Hepatocyte (in vitro differentiated cells): ENCODE results near the gene HNRNPR. TPM values are rescaled to one million over a fixed set of nuclear protein-coding genes. Genes with fewer than 3 reads are reported as not detected.

Source experiments
- DNase-seq: peaks from one replicate; pipeline ENCODE4 v3.0.0-alpha.2; 2016; ENCODE audit warnings: low spot score
- H2AFZ ChIP-seq: fragments of 200-600 bp; sonication (generic); 2 replicates; pipeline ENCODE4 v1.6.0; 2016; ENCODE audit warnings: antibody characterized with exemption, mild to moderate bottlenecking
- H3K27ac ChIP-seq: fragments of 200-600 bp; sonication (generic); 2 replicates; pipeline ENCODE4 v1.5.1; 2016; ENCODE audit warnings: mild to moderate bottlenecking
- H3K27me3 ChIP-seq: fragments of 200-600 bp; sonication (generic); 2 replicates; pipeline ENCODE4 v1.6.1; 2016
- H3K36me3 ChIP-seq: fragments of 200-600 bp; sonication (generic); replicated peaks from 2 replicates; pipeline ENCODE4 v1.5.1; 2016; ENCODE audit warnings: low read depth; ENCODE audit not compliant: insufficient read depth
- H3K4me1 ChIP-seq: fragments of 200-600 bp; sonication (generic); 2 replicates; pipeline ENCODE4 v1.5.1; 2016; ENCODE audit warnings: mild to moderate bottlenecking, moderate library complexity; ENCODE audit not compliant: insufficient read depth
- H3K4me2 ChIP-seq: fragments of 200-600 bp; sonication (generic); 2 replicates; pipeline ENCODE4 v1.6.0; 2016
- H3K4me3 ChIP-seq: fragments of 200-600 bp; sonication (generic); 2 replicates; pipeline ENCODE4 v1.5.1; 2016; ENCODE audit warnings: mild to moderate bottlenecking
- H3K79me2 ChIP-seq: fragments of 200-600 bp; sonication (generic); 2 replicates; pipeline ENCODE4 v1.6.0; 2017; ENCODE audit warnings: mild to moderate bottlenecking
- H3K9me2 ChIP-seq: fragments of 200-600 bp; sonication (generic); replicated peaks from 2 replicates; pipeline ENCODE4 v1.6.0; 2017; ENCODE audit warnings: mild to moderate bottlenecking; ENCODE audit not compliant: insufficient read depth
- H3K9me3 ChIP-seq: fragments of 200-600 bp; sonication (generic); 2 replicates; pipeline ENCODE4 v1.5.1; 2016; ENCODE audit warnings: low read depth, mild to moderate bottlenecking
- H4K20me1 ChIP-seq: fragments of 200-600 bp; sonication (generic); 2 replicates; pipeline ENCODE4 v1.6.0; 2016; ENCODE audit warnings: mild to moderate bottlenecking; ENCODE audit not compliant: insufficient read depth, poor library complexity, severe bottlenecking
- EZH2 ChIP-seq: fragments of 200-600 bp; sonication (generic); IDR thresholded peaks from 2 replicates; pipeline ENCODE4 v1.6.1; 2016; ENCODE audit warnings: antibody characterized with exemption, mild to moderate bottlenecking, borderline replicate concordance
- EZH2phosphoT487 ChIP-seq: fragments of 200-600 bp; sonication (generic); IDR thresholded peaks from one replicate; pipeline ENCODE4 v1.6.1; 2018; ENCODE audit warnings: antibody characterized with exemption, mild to moderate bottlenecking, low read depth, moderate library complexity; ENCODE audit not compliant: unreplicated experiment, severe bottlenecking
- whole genome bisulfite sequencing: methylation state at CpG from one replicate; pipeline ENCODE4 v1.1.6; 2016; ENCODE audit warnings: low lambda C conversion rate; ENCODE audit errors: missing lambda C conversion rate; 5-methylcytosine and 5-hydroxymethylcytosine counted together
- polyA plus RNA-seq: library from polyadenylated mRNA; unstranded; fragments of >200 nt; fragmentation: Nextera tagmentation; extraction: Ambion mirVana; gene quantifications from 2 replicates; pipeline ENCODE4 v1.2.1, GENCODE V29; 2016
- total RNA-seq: library from RNA; depleted of rRNA; stranded (reverse); fragments of >200 nt; gene quantifications from 2 replicates; pipeline ENCODE4 v1.2.3, GENCODE V29; 2014
- TF ChIP-seq, protein P1 (sequence below): fragments of 200-600 bp; sonication (generic); IDR thresholded peaks from 2 replicates; pipeline ENCODE4 v1.5.1; 2016; ENCODE audit warnings: antibody characterized with exemption, mild to moderate bottlenecking; ENCODE audit not compliant: poor library complexity

HNRNPR gene
- total and polyA plus RNA-seq, 2 experiments from 2014 or later: 106 to 112 TPM

DNA sequence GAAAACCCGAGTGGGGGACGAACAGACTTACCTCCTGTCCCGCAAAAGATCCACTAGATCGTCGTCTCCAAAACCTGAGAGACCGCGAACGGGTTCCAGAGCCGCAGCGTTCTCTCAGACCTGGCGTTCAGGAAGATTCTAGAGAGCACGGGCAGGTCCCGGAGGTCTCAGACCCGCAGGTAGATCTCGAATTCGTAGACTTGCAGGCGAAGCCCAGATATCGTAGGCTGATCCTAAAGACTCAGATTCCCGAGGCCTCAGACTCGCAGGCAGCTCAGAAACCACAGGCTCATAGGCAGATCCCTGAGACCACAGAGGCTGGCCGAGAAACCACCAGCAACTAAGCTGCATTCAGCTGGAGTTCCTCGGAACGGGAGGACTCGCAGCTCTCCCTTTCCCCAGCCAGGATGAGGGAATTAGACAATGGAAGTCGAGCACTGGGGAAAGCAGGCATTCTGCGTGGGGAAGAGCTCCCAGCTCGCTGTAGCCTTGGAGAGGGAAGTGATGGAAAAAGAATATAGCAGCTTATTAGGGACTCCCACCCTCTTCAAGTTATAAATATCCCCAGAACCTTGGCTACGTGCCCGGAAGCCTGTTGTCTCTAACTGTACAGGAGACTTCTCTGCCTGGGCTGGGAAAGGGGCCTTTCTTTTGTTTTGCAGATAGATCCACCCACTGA is 25.4 kb upstream of the HNRNPR start, which contains the start of gene ZNF436:
Gene ZNF436, minus strand, starts transcription at position 502 of the 679 bp plus-strand sequence. CDS start 1,831 bp downstream, outside the sequence.
- peaks cover 28% of the 10 kb centered on the region for H3K4me1 ChIP-seq
- peak within 1 kb of the TSS; percentile 97 for H3K27ac ChIP-seq
- peak within 1 kb of the TSS; percentile 84 for H3K4me3 ChIP-seq
- H2AFZ ChIP-seq: peak within 1 kb of the TSS; percentile 98
- H3K4me2 ChIP-seq: peak within 1 kb of the TSS; percentile 87
- TF ChIP-seq, protein P1, sequence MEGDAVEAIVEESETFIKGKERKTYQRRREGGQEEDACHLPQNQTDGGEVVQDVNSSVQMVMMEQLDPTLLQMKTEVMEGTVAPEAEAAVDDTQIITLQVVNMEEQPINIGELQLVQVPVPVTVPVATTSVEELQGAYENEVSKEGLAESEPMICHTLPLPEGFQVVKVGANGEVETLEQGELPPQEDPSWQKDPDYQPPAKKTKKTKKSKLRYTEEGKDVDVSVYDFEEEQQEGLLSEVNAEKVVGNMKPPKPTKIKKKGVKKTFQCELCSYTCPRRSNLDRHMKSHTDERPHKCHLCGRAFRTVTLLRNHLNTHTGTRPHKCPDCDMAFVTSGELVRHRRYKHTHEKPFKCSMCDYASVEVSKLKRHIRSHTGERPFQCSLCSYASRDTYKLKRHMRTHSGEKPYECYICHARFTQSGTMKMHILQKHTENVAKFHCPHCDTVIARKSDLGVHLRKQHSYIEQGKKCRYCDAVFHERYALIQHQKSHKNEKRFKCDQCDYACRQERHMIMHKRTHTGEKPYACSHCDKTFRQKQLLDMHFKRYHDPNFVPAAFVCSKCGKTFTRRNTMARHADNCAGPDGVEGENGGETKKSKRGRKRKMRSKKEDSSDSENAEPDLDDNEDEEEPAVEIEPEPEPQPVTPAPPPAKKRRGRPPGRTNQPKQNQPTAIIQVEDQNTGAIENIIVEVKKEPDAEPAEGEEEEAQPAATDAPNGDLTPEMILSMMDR: no peak
- TF ChIP-seq EZH2 (no peak), EZH2phosphoT487 (no peak)
- no peaks in the 10 kb centered on the region for H3K9me2 ChIP-seq
- H4K20me1 ChIP-seq: no peaks in the 10 kb centered on the region
- 2% methylated on average over 29 of the region's 29 CpGs for WGBS
- H3K9me3 ChIP-seq: peaks cover 6% of the 10 kb centered on the region
- peaks cover 10% of the 10 kb centered on the region for H3K36me3 ChIP-seq
- no peaks in the 10 kb centered on the region for H3K27me3 ChIP-seq
- DNase-seq: peak; percentile 92
- peaks cover 59% of the 10 kb centered on the region for H3K79me2 ChIP-seq

DNA sequence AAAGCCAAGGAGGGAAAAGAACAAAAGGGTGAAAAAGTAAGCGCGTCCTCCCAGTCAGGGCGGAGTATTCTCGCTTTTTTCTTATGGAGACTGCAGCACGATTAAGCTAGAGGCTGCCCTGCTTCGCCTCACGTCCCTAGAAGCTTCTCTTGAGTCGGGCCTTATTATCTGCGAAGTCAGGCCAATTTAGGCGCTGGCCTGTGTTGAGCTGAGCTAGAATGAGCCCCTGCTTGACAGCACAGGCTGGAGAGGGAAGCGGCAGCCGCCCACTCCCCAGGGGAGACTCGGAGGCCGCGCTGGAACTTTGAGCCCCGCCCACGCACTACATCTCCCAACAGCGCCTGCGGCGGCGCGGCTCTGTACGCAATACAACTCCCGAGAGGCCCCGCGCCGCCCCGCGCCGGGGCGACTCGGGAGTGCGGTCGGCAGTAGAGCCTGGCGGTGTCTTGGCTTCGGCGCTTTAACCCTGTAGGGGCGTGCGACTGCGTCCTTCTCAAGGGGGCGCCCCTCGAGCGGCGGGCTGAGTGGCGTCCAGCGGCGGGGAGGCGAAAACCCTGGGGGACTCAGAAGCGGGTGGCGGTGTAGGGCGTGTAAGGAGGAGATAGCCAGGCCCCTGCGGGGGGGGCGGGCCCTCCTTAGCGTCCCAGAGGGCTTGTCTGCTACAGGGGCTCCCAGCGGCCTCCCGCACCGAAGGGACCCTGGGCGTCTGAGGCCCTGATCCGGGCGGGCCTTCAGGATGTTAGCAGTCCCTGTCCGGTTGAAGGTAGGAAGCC is 24.7 kb upstream of the HNRNPR start:
- Histone ChIP-seq H3K4me3 (peak overlapping the region; percentile 84), H2AFZ (peak overlapping the region; percentile 98), H3K9me2 (no peaks in the 10 kb centered on the region), H3K79me2 (peaks cover 66% of the 10 kb centered on the region), H3K9me3 (peaks cover 14% of the 10 kb centered on the region), H3K27me3 (no peaks in the 10 kb centered on the region), H3K36me3 (peaks cover 15% of the 10 kb centered on the region), H4K20me1 (no peaks in the 10 kb centered on the region), H3K27ac (peak overlapping the region; percentile 97), H3K4me2 (peak overlapping the region; percentile 87), H3K4me1 (peaks cover 28% of the 10 kb centered on the region)
- TF ChIP-seq, protein P1: peak; percentile 20
- no peak for TF ChIP-seq EZH2
- DNase-seq: peak; percentile 99
- under 1% methylated on average over 51 of the region's 61 CpGs for WGBS

DNA sequence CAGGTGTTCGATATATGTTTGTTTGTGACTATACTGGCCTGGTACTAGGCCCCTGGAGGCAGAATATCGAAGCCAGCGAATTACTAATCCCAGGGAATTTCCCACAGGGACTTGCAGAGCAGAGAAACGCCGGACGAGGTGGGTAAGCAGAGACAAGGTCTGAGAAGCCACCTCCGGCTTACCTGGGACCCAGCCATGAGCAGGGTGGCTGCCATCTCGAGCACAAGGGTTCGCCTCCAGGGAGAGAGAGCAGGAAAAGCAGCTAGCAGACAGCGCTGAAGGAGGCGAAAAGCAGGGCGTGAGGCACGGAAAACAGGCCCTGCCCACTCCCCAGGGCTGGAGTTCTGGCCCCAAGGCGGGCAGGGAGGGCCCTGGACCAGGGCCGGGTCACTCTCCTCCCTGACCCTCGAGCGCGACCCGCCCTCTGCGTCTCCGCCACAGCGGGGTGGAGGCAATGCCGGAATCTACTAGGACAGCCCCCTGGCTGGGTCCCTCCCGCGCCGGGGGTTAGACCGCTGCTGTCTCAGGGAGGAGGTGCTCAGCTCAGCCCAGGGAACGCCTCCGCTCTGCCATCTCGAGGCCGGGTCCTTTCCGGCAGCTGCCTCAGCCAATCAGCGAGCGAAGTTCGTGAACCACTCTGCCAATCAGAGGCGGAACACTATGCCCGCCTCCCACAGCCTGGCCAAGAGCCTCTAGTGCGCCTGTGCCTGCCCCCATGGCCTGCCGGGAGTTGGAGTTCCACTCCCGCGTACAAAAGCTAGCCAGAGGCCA is 23.9 kb upstream of the HNRNPR start:
- 7% methylated on average over 33 of the region's 41 CpGs for WGBS
- Histone ChIP-seq H3K79me2 (peaks cover 67% of the 10 kb centered on the region), H3K4me2 (peak overlapping the region; percentile 87)

More for the DNA sequence above, 23.9 kb upstream of the HNRNPR start:
- Histone ChIP-seq H2AFZ (peak overlapping the region; percentile 98), H3K4me1 (peaks cover 28% of the 10 kb centered on the region), H3K27me3 (no peaks in the 10 kb centered on the region), H3K4me3 (peak overlapping the region; percentile 84), H3K36me3 (peaks cover 18% of the 10 kb centered on the region), H3K9me3 (peaks cover 21% of the 10 kb centered on the region), H3K27ac (peak overlapping the region; percentile 97), H3K9me2 (no peaks in the 10 kb centered on the region), H4K20me1 (no peaks in the 10 kb centered on the region)
- TF ChIP-seq, protein P1: no peak
- TF ChIP-seq EZH2phosphoT487: no peak
- TF ChIP-seq EZH2: no peak
- peak; percentile 99 for DNase-seq
